Activated CD4-positive, CD25-positive, alpha-beta regulatory T cell (primary cell): ENCODE data around the gene MYLIP.

ENCODE experiments used
- DNase-seq, 4 experiments: peaks; one replicate each; lab custom pipeline; 2025; lab: John Stamatoyannopoulos, UW

The MYLIP gene

DNA sequence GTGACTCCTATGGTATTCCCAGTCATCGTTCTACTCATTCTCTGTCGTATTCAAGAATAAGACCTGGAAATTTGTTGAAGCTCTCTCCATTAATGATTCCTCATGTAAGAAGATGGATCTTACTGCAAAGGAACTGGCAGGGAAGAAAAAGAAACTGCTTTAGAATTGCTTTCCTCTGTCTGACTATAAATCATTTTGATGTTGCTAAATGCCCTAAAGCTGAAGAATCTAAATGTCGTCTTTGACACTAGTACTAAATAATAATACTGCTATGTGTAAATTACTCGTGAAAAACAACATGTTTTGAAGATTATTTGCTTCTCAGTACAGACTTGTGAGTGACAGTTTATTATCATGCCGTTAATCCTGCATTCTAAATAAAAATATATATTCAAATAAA lies 20.5 kb upstream of the MYLIP start:
- DNase-seq, result no peak

DNA sequence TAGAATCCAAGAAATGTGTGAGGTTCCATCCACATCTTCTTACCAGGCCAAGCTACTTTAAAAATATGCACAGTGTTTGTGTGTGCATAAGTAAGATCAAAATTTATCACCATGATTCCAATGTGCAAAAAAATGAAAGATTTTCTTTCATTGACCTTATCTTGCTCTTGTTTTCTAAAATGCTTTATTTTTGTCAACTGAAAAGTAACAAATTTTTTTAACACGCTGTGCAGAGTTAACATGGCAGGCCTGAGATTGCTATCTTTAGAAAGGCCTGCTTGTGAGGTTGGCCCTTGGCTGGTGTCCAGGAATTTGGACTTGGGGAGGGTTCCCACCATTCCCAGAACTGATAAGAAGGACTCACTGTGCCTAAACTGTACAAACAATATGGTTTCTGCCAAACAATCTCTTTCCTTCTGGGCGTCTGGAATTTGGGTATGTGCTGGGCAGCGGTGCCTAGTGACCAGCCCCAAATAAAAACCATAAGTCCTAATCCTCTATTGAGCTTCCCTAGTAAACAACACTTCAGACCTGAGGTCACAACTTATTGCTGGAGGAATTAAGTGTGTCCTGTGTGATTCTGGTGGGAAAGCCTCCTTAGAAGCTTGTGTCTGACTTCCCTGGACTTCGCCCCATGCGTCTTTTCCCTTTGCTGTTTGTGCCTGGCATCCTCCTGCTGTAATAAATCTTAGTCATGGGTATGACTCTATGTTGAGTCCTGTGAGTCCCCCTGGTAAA lies 19.8 kb upstream of the MYLIP start:
- DNase-seq, result no peak

DNA sequence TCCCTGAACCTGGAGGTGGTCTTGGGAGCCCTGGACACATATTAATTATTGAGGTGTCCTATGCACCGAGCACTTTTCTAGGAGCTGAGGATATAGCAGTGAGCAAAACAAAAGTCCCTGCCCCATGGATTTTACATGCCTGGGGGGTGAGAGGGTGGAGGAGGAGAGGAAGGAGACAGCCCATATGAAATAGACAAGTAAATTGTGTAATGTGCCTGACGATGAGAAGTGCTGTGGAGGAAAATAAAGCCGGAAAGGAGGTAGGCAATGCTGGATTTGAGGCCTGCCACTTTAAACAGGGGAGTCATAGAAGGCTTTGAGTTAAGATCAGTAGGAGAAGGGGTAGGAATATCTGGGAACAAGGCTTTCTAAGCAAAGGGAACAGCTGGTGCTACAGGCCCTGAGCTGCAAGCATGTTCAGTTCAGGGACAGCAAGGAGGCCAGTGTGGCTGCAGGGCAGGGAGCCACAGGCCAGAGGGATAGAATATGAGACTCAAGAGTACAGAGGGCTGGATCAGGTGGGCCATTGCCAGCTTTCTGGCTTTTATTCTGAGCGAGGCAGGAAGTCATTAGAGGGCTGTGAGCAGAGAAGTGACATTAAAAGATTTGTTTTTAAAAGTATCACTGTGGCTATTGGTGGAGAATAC lies 19.1 kb upstream of the MYLIP start:
- DNase-seq, result no peak

DNA sequence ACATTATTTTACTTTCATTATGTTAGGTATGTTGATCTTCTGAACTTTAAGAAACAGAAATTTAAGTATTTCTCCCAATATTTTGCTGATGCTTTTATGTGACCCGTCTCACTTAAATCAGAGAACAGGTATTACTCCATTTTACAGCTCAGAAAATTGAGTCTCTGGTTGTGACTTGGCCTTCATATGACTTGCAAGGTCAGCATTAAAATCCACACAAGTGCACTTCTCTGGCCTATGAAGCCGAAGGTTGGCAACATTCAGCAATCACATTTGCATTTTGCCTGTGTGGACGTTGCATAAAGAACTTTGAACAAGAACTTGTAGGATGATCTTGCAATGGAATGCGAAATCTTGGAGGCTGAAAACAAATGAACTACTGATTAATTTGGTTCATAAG lies 10.1 kb upstream of the MYLIP start:
- DNase-seq, result no peak

DNA sequence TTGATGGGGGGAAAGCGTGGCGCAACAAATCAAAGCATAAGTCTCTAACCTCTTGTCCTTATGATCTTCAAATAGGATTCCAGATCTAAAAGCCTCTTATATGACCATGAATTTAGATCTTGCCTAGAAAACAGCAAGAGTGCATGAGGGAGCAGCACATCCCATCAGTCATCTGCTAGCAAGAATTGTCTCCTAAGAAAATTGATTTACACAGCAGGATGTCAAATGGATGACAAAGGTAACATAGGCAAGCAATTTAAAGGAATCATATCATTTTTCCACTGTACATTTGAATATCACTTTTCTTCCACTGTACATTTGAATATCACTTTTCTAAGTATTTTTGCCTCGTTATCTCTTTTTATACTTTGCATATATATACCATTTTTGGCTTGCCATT lies 7.5 kb upstream of the MYLIP start:
- DNase-seq, result no peak

DNA sequence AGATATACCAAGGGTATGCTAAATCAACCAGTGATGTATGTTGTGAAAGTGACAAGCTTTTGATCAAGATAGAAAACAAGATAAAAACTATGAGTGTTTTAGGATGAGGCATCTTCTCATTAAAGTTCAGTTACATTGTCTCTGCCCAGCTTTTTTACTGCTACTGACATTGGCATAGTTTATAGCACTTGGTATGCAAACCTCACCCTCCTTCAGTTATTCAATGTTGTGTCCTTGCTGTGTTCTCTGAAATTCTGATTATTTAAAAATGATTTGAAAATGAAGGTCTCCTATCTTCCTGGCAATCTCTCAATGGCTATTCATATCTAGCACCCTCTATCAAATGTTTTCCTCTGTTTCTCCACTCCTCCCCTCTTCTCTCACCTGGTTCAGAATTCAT lies 6.7 kb upstream of the MYLIP start:
- no peak for DNase-seq

DNA sequence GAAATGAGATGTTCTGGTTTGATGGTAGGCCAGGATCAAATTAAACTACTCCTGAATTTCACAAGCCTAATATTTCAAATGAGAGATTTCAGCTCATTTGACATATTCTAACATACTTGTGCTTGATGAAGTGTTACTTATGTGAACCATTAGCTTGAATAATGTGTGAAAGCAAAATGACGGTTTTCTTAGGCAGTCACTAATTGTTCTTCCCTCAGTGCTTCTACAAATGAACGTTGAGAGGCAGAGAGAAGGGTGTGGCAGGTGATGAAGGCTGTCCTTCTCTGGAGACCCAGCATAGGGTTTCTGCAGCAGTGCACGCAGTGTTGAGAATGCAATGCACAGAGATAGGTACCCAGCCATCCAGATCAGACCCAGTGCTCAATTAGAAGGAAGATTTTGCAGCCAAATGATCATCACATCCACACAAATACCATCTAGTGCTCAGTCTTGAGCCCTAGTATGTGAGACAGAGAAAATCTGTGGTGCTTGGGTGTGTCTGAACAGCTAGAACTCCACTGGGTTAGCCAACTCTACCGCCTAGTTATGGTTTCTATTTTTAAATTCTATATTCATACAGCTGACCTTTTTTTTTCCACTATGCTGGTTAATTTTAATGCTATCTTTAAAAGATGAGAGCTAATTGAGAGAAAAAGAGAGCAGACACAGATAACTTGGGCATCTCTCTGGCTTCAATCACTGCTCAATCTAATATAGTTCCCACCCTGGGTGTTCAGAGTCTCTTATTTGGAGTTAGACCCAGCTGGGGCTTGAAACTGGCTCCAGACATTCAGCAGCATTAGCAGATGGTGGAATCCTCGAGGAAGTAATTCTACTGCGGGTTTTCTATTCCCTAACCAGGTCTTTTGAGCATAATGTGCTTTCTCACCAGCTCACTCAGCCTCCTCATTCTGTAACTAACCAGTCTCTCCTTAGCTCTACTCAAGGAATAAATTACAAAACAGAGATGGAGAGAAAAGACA lies 4.4 kb upstream of the MYLIP start:
- no peak for DNase-seq

DNA sequence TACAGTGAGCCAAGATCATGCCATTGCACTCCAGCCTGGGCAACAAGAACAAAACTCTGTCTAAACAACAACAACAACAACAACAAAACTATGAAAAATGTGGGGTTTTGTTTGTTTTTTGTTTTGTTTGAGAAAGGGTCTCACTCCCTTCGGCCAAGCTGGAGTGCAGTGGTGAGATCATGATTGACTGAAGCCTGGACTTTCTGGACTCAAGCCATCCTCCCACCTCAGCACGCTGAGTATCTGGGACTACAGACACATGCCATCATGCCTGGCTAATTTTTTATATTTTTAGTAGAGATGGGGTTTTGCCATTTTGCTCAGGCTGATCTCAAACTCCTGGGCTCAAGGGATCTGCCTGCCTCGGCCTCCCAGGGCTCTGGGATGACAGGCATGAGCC lies 2.8 kb upstream of the MYLIP start:
- no peak for DNase-seq

DNA sequence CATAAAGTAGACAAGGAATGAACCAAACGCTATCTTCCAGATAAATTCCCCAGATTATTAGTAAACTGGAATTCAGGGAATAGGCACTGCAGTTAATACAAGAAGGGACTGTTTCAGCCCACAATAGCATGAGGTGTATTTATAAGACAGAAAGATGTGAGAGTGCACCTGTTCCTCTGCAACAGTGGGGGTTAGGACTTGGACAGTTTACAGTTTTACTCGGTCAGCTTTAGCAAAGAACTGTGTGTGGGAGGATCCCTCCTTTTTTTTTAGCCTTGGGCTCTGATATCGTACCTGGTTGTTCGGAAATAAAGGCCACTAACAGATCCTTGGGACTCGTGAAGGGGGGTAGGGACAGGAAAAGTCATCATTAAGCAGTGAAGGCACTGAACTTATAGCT lies 2.0 kb upstream of the MYLIP start:
- DNase-seq, result no peak

DNA sequence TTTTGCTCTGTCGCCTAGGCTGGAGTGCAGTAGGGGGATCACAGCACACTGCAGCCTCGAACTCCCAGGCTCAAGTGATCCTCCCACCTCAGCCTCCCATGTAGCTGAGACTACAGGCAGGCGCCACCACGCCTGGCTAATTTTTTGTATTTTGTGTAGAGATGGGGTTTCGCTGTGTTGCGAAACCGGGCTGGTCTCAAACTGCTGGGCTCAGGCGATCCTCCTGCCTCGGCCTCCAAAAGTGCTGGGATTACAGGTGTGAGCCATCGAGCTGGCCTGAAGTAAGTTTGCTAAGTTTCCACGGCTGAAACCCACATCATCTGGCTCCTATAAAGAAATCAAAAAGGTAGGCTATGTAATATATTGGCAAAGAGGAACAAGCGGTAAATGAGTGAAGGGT lies 1.4 kb upstream of the MYLIP start:
- no peak for DNase-seq

DNA sequence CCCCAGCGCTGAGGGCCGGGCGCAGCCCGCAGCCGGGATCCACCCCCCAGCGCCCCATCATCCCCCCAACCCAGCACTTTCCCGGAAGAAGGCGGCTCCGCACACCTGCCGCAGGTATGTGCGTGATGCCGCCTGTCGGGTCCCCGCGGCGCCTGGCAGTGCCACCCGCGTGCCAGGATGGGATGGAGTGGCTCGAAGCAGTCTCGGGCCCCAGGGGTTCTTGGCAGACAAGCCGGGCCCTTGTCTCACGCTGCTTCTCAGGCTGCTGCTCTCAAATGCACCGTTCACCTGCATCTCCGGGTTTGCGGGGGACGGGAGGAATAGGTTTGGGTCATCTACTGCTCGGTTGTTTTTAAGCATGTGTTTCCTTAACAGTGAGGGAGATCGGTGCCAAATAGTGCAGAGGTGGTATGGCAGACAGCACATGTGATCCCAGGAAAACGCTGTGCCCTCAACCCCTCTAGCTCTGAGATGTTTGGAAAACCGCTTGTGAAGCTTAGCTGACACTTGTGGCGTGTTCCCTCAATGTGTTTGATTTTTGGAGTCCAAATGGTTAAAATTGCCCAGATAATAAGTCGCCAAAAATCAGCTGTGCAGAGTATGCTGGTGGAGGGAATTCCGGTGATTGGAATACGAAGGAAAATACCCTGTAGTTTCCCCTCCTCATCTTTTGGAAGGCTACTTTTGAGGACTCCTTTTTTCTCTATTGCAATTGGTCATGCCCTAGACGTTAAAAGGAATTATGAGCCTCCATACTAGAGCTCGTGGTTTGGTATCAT lies 926 bp downstream of the MYLIP start:
- DNase-seq, result peak in 2 of 4 experiments; percentile 45 to 46

DNA sequence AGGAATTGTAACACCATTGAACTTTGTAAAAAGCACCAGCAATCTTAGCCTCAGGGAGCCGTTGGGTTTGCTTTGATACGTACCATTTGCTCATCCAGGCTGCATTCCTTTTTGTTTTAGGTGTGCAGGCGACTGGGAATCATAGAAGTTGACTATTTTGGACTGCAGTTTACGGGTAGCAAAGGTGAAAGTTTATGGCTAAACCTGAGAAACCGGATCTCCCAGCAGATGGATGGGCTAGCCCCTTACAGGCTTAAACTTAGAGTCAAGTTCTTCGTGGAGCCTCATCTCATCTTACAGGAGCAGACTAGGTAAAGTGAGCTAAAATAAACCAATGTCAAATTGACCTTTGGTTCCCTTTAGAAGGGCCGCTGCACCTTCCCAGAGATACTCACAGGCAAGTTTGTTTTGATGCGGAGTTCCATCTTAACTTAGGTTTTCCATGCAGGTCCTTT lies 1.6 kb downstream of the MYLIP start:
- DNase-seq, result no peak

DNA sequence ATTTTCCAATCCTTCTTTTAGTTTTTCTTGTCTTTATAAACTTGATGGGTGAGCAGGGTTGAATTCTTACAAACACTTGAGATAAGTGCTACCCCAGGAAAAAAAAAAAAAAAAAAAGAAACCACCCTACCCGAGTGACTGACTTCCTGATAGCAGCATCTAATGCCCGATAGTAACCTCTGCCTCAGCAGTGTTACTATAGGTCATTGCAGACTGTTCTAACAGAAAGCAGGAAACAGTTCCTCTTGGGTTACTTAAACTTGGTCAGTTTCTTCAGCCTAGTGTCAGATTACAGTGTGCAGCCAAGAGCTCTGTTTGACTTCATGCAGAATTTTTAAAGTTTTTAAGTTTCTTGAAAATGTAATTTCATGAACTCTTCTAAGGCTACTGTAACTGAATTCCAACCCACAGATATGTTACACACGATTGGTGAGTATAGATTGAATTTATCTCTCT lies 2.1 kb downstream of the MYLIP start:
- DNase-seq, result peak in 1 of 4 experiments; percentile 4

DNA sequence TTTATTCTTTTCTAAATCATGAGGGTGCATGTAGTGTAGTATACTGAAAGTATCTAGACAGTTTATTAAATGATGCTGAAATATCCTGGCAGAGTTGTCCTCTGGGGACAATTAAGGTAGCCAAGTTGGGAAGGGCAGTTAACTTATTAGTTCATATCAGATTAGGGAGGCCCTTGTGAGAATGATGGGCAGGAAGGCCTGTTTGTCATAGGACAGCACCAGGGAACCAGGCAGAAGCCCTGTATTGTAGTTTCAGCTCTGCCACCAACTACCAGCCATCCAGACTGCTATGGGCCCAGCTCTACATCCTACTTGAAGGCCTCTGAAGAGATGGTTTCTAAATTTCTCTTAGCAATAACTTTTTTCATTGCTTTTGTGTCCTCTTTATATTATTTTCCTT lies 4.0 kb downstream of the MYLIP start:
- no peak for DNase-seq

DNA sequence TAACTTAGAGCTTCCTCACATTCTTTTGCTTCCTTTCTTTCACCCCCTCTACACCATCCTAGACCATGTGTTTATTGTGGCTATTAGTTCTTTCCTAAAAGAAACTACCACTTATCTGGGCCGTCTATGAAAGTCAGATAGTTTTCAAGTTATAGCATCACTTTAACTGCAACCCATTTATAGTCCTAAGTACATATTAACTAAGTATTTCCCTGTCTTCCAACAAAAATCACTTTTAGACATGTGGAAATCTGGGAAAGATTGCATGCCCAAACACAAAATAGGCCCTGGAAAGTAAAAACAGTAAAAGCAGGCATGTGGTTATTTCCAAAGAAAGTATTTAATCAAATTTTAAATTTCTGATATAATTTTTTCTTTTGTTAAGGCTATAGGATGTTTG lies 5.5 kb downstream of the MYLIP start:
- no peak for DNase-seq

DNA sequence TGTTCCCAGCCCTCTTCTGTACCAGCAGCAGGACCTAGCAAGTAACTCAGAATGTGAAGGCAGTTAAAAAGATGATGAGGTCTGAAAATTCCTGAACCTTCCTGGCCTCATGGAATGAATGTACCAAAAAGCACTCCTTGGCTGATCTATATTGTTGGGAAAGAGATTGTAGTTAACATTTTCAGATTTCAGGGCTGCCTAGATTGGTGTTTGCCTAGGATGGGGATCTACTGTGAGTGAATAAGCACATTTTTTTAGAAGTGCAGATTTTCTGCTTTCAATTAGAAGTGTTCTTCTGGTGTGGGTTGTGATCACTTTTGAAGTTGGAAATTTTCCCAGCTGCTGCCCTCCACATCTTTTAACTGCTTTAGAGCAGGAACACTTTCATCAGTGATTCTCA lies 6.2 kb downstream of the MYLIP start:
- no peak for DNase-seq

DNA sequence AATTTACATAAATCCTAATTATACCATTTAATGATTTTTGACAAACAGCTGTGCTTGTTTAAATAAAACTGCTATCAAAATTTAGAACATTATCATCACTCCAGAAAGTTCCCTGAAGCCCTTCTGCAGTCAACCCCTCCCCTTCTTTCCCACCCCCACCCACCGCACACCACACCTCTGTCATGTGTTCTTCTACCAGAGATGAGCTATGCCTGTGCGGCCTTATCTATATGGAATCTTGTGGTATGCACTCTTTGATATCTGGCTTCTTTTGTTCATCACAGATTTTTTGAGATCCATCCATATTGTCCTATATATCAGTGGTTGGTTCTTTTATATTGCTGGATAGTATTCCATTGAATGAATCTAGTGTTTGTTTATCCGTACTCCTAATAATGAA lies 7.2 kb downstream of the MYLIP start:
- no peak for DNase-seq

DNA sequence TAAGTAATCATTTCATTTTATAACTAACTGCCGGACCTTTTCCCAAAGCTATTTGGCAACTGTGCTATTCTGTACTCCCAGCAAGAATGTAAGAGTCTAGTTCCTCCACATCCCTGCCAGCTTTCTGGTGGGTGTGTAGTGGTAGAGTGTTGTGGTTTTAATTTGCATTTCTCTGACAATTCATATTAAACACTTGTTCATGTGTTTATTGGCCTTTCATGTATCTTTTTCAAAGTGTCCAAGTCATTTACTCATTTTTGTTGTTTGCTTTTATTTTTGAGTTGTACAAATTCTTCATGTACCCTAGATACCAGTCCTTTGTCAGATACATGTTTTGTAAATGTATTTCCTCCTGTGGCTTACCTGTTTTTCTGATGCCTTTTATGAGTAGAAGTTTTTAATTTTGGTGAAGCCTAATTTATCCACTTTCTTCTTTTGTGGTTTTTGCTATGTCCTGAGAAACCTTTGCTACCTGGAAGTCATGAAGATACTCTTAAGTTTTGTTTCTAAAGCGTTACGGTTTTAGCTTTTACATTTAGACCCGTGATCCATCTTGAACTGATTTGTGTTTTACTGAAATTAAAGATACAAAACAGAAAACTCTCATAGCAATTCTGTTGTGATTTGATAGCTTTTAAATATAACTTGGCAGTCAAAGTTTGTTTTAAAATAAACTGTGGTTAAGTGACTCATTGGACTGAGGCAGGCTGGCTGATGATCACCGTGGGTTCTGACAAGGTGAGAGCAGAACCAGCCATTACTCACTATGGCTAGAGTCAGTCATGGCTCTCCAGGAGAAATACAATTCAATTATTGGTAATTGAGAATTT lies 8.0 kb downstream of the MYLIP start:
- peak in 1 of 4 experiments; percentile 9 for DNase-seq

DNA sequence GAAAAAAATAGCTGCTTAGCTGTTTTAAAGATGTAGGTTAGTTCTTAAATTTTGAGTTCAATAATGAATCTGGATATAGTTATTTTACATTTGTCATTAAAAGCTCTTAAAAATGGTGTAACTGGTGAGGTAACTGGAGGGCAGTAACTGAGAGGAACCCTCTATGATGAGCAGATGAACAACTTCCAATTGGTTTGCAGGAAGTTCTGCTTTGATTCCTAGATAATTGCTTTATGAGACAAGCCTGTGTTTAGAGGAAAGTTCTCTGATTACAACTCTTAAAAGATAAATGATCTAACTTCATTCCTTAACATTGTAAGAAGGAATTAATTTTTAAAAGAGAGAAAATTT lies 8.5 kb downstream of the MYLIP start:
- DNase-seq, result no peak

DNA sequence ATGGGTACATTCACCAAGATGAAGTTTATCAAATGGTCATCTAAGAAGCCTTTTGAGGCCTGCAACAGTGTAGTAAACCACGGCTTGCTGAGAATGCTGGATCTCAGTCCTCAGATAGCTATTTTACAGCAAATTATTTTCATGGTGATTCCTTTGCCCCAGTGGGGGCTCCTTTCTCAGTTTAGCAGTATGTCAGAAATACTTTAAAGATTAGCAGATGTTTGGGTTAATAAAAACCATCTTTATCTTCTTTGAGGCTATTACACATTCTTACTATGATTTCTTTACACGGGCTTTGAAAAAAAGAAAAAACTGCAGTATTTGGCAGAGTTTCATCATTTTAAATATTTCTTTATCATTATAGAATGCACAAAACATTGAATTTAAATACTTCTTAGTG lies 10.7 kb downstream of the MYLIP start:
- no peak for DNase-seq

DNA sequence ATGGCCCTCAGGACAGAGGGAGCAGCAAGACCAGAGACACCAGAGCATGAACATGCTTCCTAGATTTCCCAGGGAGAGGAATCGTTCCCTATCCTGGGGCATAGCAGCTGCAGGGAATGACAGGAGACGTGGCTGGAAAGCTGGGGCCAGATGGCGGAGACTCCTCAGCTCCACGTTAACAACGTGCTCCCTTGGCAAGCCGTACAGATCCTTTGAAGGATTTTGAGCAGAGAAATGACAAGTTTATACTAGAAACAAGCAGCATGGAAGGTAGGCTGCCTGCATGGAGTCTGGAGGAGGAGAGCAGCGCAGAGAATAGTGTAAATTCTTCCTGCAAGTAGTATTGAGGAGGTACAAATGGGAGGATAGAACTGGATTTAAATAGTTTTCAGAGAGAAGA lies 11.7 kb downstream of the MYLIP start:
- no peak for DNase-seq
